ENCODE data around the gene BRD3OS. TPM values are rescaled to one million over a fixed set of nuclear protein-coding genes. Genes with fewer than 3 reads are reported as not detected.

The BRD3OS gene
- total and polyA plus RNA-seq, 2 experiments from 2014 or later = 36.3 to 36.6 TPM

DNA sequence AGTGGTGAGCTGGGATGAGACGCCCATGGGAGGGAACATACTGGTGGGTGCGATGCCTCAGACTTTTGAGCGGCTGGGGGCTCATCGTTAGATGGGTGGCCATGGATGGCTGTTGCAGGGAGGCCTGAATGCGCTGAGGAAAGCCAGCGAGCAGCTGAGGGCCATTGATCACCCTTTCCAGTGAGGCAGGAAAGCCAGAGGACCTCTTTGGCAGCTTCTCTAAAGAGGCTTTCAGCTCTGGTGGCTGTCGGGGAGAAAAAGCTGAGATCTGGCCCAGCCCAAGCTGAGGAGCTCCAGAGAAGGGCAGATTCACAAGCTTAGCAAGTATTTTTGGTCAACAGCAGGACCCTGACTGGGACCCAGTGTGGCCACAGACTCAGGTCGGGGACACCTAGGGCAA lies 19.9 kb upstream of the BRD3OS start:
- no peaks in the 10 kb centered on the region for H3K9me2 ChIP-seq (ENCODE audit: insufficient read depth)
- H3K9ac ChIP-seq = no peak overlapping the region
- H3F3A ChIP-seq (ENCODE audit: insufficient read depth) = no peaks in the 10 kb centered on the region
- no peaks in the 10 kb centered on the region for H3K9me3 ChIP-seq (ENCODE audit: low read depth)
- H3K36me3 ChIP-seq (ENCODE audit: low read depth) = no peaks in the 10 kb centered on the region
- no peak overlapping the region for H2AFZ ChIP-seq
- TF ChIP-seq EZH2phosphoT487 (IDR thresholded peaks at IDR 0.05; ENCODE audit: insufficient read depth, low read depth) (no peak), EZH2 (IDR thresholded peaks at IDR 0.05; ENCODE audit: insufficient read depth, poor library complexity, severe bottlenecking) (no peak)
- no peaks in the 10 kb centered on the region for H3K4me1 ChIP-seq (ENCODE audit: insufficient read depth)
- in situ Hi-C loops (cut with MboI) = no loop called here
- no peak for DNase-seq
- H3K4me2 ChIP-seq (ENCODE audit: unreplicated experiment) = no peak overlapping the region
- H3K27ac ChIP-seq = no peak overlapping the region
- peaks cover 9% of the 10 kb centered on the region for H3K27me3 ChIP-seq (replicated peaks; ENCODE audit: insufficient read depth)
- no peaks in the 10 kb centered on the region for H4K20me1 ChIP-seq (ENCODE audit: insufficient read depth)
- WGBS, 2 experiments (ENCODE audit: low coverage in 1 of 2, low lambda C conversion rate in 2 of 2, missing lambda C conversion rate in 2 of 2) = 76 to 82% methylated on average over 8 of the region's 8 CpGs
- no peaks in the 10 kb centered on the region for H3K79me2 ChIP-seq (ENCODE audit: insufficient read depth)
- no peak overlapping the region for H3K4me3 ChIP-seq

DNA sequence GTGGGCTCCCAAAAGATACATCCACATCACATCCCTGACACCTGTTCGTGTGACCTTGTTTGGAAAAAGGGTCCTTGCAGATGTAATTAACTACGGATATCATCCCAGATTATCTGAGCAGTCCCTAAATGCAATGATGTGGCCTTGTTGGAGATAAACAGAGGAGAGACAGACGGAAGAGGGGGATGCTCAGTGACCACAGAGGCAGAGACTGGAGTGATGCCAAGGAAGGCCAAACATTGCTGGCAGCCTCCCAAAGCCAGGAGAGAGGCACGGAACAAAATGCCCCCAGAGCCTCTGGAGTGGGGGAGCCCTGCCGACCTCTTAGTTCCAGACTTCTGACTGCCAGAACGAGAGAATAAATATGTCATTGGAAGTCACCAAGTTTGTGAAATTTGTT lies 18.1 kb upstream of the BRD3OS start:
- DNase-seq = no peak
- no peak for TF ChIP-seq EZH2phosphoT487 (IDR thresholded peaks at IDR 0.05; ENCODE audit: insufficient read depth, low read depth)
- TF ChIP-seq EZH2 (IDR thresholded peaks at IDR 0.05; ENCODE audit: insufficient read depth, poor library complexity, severe bottlenecking) = no peak
- Histone ChIP-seq H3K9me3 (ENCODE audit: low read depth) (no peaks in the 10 kb centered on the region), H3K27me3 (replicated peaks; ENCODE audit: insufficient read depth) (peaks cover 7% of the 10 kb centered on the region), H3K27ac (no peak overlapping the region), H3K9ac (no peak overlapping the region), H3K4me1 (ENCODE audit: insufficient read depth) (no peaks in the 10 kb centered on the region), H4K20me1 (ENCODE audit: insufficient read depth) (no peaks in the 10 kb centered on the region), H3K9me2 (ENCODE audit: insufficient read depth) (no peaks in the 10 kb centered on the region), H3K4me3 (no peak overlapping the region), H3K4me2 (ENCODE audit: unreplicated experiment) (no peak overlapping the region), H3F3A (ENCODE audit: insufficient read depth) (no peaks in the 10 kb centered on the region), H3K79me2 (ENCODE audit: insufficient read depth) (no peaks in the 10 kb centered on the region), H3K36me3 (ENCODE audit: low read depth) (no peaks in the 10 kb centered on the region), H2AFZ (no peak overlapping the region)
- in situ Hi-C loops (cut with MboI) = no loop called here
- 57 to 60% methylated on average over 6 of the region's 6 CpGs for WGBS, 2 experiments (ENCODE audit: low coverage in 1 of 2, low lambda C conversion rate in 2 of 2, missing lambda C conversion rate in 2 of 2)

DNA sequence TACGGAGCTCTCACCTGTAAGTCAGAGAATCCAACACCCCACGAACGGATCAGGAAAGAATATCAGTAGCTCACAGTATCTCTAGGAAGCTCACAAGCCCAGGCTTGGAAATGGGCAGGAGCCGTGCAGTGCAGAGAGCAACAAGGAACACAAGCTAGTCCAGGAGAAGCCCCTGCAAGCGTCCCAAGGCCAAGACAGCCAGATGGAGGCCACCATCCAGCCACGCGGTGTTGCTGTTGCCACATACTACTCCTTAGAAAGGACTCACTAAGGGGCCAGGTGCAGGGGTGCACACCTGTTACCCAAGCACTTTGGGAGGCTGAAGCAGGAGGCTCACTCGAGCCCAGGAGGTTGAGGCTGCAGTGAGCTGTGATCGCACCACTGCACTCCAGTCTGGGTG lies 17.7 kb upstream of the BRD3OS start:
- TF ChIP-seq EZH2 (IDR thresholded peaks at IDR 0.05; ENCODE audit: insufficient read depth, poor library complexity, severe bottlenecking) (no peak), EZH2phosphoT487 (IDR thresholded peaks at IDR 0.05; ENCODE audit: insufficient read depth, low read depth) (no peak)
- H3K4me1 ChIP-seq (ENCODE audit: insufficient read depth) = no peaks in the 10 kb centered on the region
- H4K20me1 ChIP-seq (ENCODE audit: insufficient read depth) = no peaks in the 10 kb centered on the region
- H3K9ac ChIP-seq = no peak overlapping the region
- no peak overlapping the region for H3K4me3 ChIP-seq
- no peaks in the 10 kb centered on the region for H3K9me2 ChIP-seq (ENCODE audit: insufficient read depth)
- no peaks in the 10 kb centered on the region for H3K9me3 ChIP-seq (ENCODE audit: low read depth)
- peaks cover 5% of the 10 kb centered on the region for H3K27me3 ChIP-seq (replicated peaks; ENCODE audit: insufficient read depth)
- no peak overlapping the region for H3K4me2 ChIP-seq (ENCODE audit: unreplicated experiment)
- no peak overlapping the region for H2AFZ ChIP-seq
- in situ Hi-C loops (cut with MboI) = no loop called here
- H3K79me2 ChIP-seq (ENCODE audit: insufficient read depth) = no peaks in the 10 kb centered on the region
- no peak overlapping the region for H3K27ac ChIP-seq
- H3F3A ChIP-seq (ENCODE audit: insufficient read depth) = no peaks in the 10 kb centered on the region
- 60 to 68% methylated on average over 9 of the region's 9 CpGs for WGBS, 2 experiments (ENCODE audit: low coverage in 1 of 2, low lambda C conversion rate in 2 of 2, missing lambda C conversion rate in 2 of 2)
- DNase-seq = no peak
- no peaks in the 10 kb centered on the region for H3K36me3 ChIP-seq (ENCODE audit: low read depth)

DNA sequence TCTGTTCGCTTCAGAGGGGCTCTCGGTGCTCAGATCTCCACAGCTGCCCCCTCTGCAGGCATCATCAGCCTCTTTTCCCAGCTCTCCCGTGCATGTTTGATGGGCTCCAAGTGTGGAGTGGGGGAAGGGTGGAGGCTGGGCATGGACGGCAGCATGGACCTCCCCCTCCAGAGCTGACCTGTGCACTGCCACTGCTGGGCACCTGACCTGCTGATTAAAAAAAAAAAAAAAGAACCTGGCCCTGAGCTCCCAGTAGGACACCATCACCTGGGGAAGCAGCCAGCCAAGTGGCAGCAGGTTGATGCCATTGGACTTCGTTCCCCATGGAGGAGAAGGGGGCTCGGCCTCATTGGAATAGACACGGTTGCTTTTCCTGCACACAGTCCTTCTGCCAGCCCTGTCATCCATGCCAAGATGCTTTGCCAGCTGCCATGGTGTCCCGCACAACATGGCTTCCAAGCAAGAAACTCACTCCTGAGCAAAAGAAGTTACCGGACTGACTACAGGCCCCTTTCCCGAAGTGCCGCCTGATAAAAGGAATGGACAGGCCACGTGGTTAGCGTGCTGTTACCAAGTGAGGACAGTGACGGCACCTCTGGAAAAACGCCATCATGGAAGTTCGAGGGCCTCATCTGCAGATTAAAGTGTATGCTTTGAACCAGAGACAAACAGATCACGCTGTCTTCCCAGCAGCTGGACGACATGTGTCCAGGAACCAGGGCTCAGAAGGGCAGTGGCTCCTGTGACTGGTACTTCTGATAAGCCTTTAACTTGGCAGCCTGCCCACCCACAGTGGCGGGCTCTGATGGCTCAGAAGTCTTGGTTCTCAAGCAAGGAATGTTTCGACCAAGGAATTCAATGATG lies 14.7 kb upstream of the BRD3OS start:
- H2AFZ ChIP-seq = no peak overlapping the region
- no peak overlapping the region for H3K4me2 ChIP-seq (ENCODE audit: unreplicated experiment)
- no peaks in the 10 kb centered on the region for H3K36me3 ChIP-seq (ENCODE audit: low read depth)
- peaks cover 5% of the 10 kb centered on the region for H3K27me3 ChIP-seq (replicated peaks; ENCODE audit: insufficient read depth)
- no peak overlapping the region for H3K27ac ChIP-seq
- no peaks in the 10 kb centered on the region for H3F3A ChIP-seq (ENCODE audit: insufficient read depth)
- in situ Hi-C loops (cut with MboI) = no loop called here
- no peaks in the 10 kb centered on the region for H3K9me3 ChIP-seq (ENCODE audit: low read depth)
- no peaks in the 10 kb centered on the region for H3K4me1 ChIP-seq (ENCODE audit: insufficient read depth)
- H3K4me3 ChIP-seq = no peak overlapping the region
- DNase-seq = no peak
- no peak overlapping the region for H3K9ac ChIP-seq
- TF ChIP-seq EZH2 (IDR thresholded peaks at IDR 0.05; ENCODE audit: insufficient read depth, poor library complexity, severe bottlenecking) (no peak), EZH2phosphoT487 (IDR thresholded peaks at IDR 0.05; ENCODE audit: insufficient read depth, low read depth) (no peak)
- no peaks in the 10 kb centered on the region for H3K9me2 ChIP-seq (ENCODE audit: insufficient read depth)
- no peaks in the 10 kb centered on the region for H3K79me2 ChIP-seq (ENCODE audit: insufficient read depth)
- no peaks in the 10 kb centered on the region for H4K20me1 ChIP-seq (ENCODE audit: insufficient read depth)
- 38 to 43% methylated on average over 20 of the region's 20 CpGs for WGBS, 2 experiments (ENCODE audit: low coverage in 1 of 2, low lambda C conversion rate in 2 of 2, missing lambda C conversion rate in 2 of 2)
